ENCODE results near the gene SLC38A11. TPM values are rescaled to one million over a fixed set of nuclear protein-coding genes. Genes with fewer than 3 reads are reported as not detected.

Gene SLC38A11
- polyA plus RNA-seq, 1 donor, result 15.4 TPM

GRCh38 chr2:164881524-164881923, 73.8 kb downstream of the SLC38A11 start:
- Histone ChIP-seq H3K4me3 (ENCODE audit: low read length) (no peak overlapping the region), H3K27ac (ENCODE audit: low read length) (no peak overlapping the region), H3K27me3 (ENCODE audit: control insufficient read depth, insufficient read depth, low read length) (no peaks in the 10 kb centered on the region), H3K36me3 (ENCODE audit: control insufficient read depth, insufficient read depth, low read length) (no peaks in the 10 kb centered on the region), H3K4me1 (ENCODE audit: control insufficient read depth, insufficient read depth, low read length) (no peaks in the 10 kb centered on the region), H3K9me3 (ENCODE audit: control insufficient read depth, low read depth, low read length) (no peaks in the 10 kb centered on the region)
- no peak for DNase-seq
- no CpG with 5 or more reads among the region's 1 CpG for WGBS (ENCODE audit: insufficient coverage, low lambda C conversion rate)

GRCh38 chr2:164879901-164880535, 75.3 kb downstream of the SLC38A11 start:
- Histone ChIP-seq H3K27me3 (ENCODE audit: control insufficient read depth, insufficient read depth, low read length) (no peaks in the 10 kb centered on the region), H3K4me3 (ENCODE audit: low read length) (no peak overlapping the region), H3K4me1 (ENCODE audit: control insufficient read depth, insufficient read depth, low read length) (no peaks in the 10 kb centered on the region), H3K9me3 (ENCODE audit: control insufficient read depth, low read depth, low read length) (no peaks in the 10 kb centered on the region), H3K27ac (ENCODE audit: low read length) (no peak overlapping the region), H3K36me3 (ENCODE audit: control insufficient read depth, insufficient read depth, low read length) (no peaks in the 10 kb centered on the region)
- 40% methylated on average over 1 of the region's 2 CpGs for WGBS (ENCODE audit: insufficient coverage, low lambda C conversion rate)
- DNase-seq, result no peak

GRCh38 chr2:164877927-164878326, 77.4 kb downstream of the SLC38A11 start:
- H3K4me1 ChIP-seq (ENCODE audit: control insufficient read depth, insufficient read depth, low read length), result no peaks in the 10 kb centered on the region
- no peak for DNase-seq
- H3K27me3 ChIP-seq (ENCODE audit: control insufficient read depth, insufficient read depth, low read length), result no peaks in the 10 kb centered on the region
- H3K27ac ChIP-seq (ENCODE audit: low read length), result no peak overlapping the region
- no peaks in the 10 kb centered on the region for H3K9me3 ChIP-seq (ENCODE audit: control insufficient read depth, low read depth, low read length)
- H3K4me3 ChIP-seq (ENCODE audit: low read length), result no peak overlapping the region
- no peaks in the 10 kb centered on the region for H3K36me3 ChIP-seq (ENCODE audit: control insufficient read depth, insufficient read depth, low read length)

GRCh38 chr2:164877169-164877568, 78.2 kb downstream of the SLC38A11 start:
- Histone ChIP-seq H3K9me3 (ENCODE audit: control insufficient read depth, low read depth, low read length) (no peaks in the 10 kb centered on the region), H3K27me3 (ENCODE audit: control insufficient read depth, insufficient read depth, low read length) (no peaks in the 10 kb centered on the region), H3K27ac (ENCODE audit: low read length) (no peak overlapping the region), H3K4me3 (ENCODE audit: low read length) (no peak overlapping the region), H3K36me3 (ENCODE audit: control insufficient read depth, insufficient read depth, low read length) (no peaks in the 10 kb centered on the region), H3K4me1 (ENCODE audit: control insufficient read depth, insufficient read depth, low read length) (no peaks in the 10 kb centered on the region)
- DNase-seq, result no peak
- 94% methylated on average over 3 of the region's 4 CpGs for WGBS (ENCODE audit: insufficient coverage, low lambda C conversion rate)

- Histone ChIP-seq H3K9me3 (ENCODE audit: control insufficient read depth, low read depth, low read length) (no peaks in the 10 kb centered on the region), H3K27me3 (ENCODE audit: control insufficient read depth, insufficient read depth, low read length) (no peaks in the 10 kb centered on the region), H3K4me3 (ENCODE audit: low read length) (no peak overlapping the region), H3K27ac (ENCODE audit: low read length) (no peak overlapping the region), H3K36me3 (ENCODE audit: control insufficient read depth, insufficient read depth, low read length) (no peaks in the 10 kb centered on the region), H3K4me1 (ENCODE audit: control insufficient read depth, insufficient read depth, low read length) (no peaks in the 10 kb centered on the region)
- 100% methylated on average over 1 of the region's 10 CpGs for WGBS (ENCODE audit: insufficient coverage, low lambda C conversion rate)
- DNase-seq, result no peak
Measured at GRCh38 chr2:164875334-164876205, 79.8 kb downstream of the SLC38A11 start.

- DNase-seq, result no peak
- Histone ChIP-seq H3K9me3 (ENCODE audit: control insufficient read depth, low read depth, low read length) (no peaks in the 10 kb centered on the region), H3K36me3 (ENCODE audit: control insufficient read depth, insufficient read depth, low read length) (no peaks in the 10 kb centered on the region), H3K27ac (ENCODE audit: low read length) (no peak overlapping the region), H3K27me3 (ENCODE audit: control insufficient read depth, insufficient read depth, low read length) (no peaks in the 10 kb centered on the region), H3K4me1 (ENCODE audit: control insufficient read depth, insufficient read depth, low read length) (no peaks in the 10 kb centered on the region), H3K4me3 (ENCODE audit: low read length) (no peak overlapping the region)
- 96% methylated on average over 6 of the region's 9 CpGs for WGBS (ENCODE audit: insufficient coverage, low lambda C conversion rate)
Measured at GRCh38 chr2:164873210-164873908, 82.0 kb downstream of the SLC38A11 start.

GRCh38 chr2:164871404-164871803, 83.9 kb downstream of the SLC38A11 start:
- Histone ChIP-seq H3K4me1 (ENCODE audit: control insufficient read depth, insufficient read depth, low read length) (no peaks in the 10 kb centered on the region), H3K27me3 (ENCODE audit: control insufficient read depth, insufficient read depth, low read length) (no peaks in the 10 kb centered on the region), H3K9me3 (ENCODE audit: control insufficient read depth, low read depth, low read length) (no peaks in the 10 kb centered on the region), H3K4me3 (ENCODE audit: low read length) (no peak overlapping the region), H3K36me3 (ENCODE audit: control insufficient read depth, insufficient read depth, low read length) (no peaks in the 10 kb centered on the region), H3K27ac (ENCODE audit: low read length) (no peak overlapping the region)
- no peak for DNase-seq
- WGBS (ENCODE audit: insufficient coverage, low lambda C conversion rate), result no CpG with 5 or more reads among the region's 2 CpGs

- Histone ChIP-seq H3K4me3 (ENCODE audit: low read length) (no peak overlapping the region), H3K4me1 (ENCODE audit: control insufficient read depth, insufficient read depth, low read length) (no peaks in the 10 kb centered on the region), H3K9me3 (ENCODE audit: control insufficient read depth, low read depth, low read length) (no peaks in the 10 kb centered on the region), H3K36me3 (ENCODE audit: control insufficient read depth, insufficient read depth, low read length) (no peaks in the 10 kb centered on the region), H3K27ac (ENCODE audit: low read length) (no peak overlapping the region), H3K27me3 (ENCODE audit: control insufficient read depth, insufficient read depth, low read length) (no peaks in the 10 kb centered on the region)
- no peak for DNase-seq
Measured at GRCh38 chr2:164869420-164869772, 85.9 kb downstream of the SLC38A11 start.

- no peaks in the 10 kb centered on the region for H3K4me1 ChIP-seq (ENCODE audit: control insufficient read depth, insufficient read depth, low read length)
- DNase-seq, result no peak
- 95% methylated on average over 4 of the region's 5 CpGs for WGBS (ENCODE audit: insufficient coverage, low lambda C conversion rate)
- H3K27ac ChIP-seq (ENCODE audit: low read length), result no peak overlapping the region
- H3K36me3 ChIP-seq (ENCODE audit: control insufficient read depth, insufficient read depth, low read length), result no peaks in the 10 kb centered on the region
- no peaks in the 10 kb centered on the region for H3K9me3 ChIP-seq (ENCODE audit: control insufficient read depth, low read depth, low read length)
- no peaks in the 10 kb centered on the region for H3K27me3 ChIP-seq (ENCODE audit: control insufficient read depth, insufficient read depth, low read length)
- H3K4me3 ChIP-seq (ENCODE audit: low read length), result no peak overlapping the region
Measured at GRCh38 chr2:164868563-164869419, 86.5 kb downstream of the SLC38A11 start.

- no peak overlapping the region for H3K27ac ChIP-seq (ENCODE audit: low read length)
Measured at GRCh38 chr2:164867779-164868397, 87.4 kb downstream of the SLC38A11 start.

More at GRCh38 chr2:164867779-164868397, 87.4 kb downstream of the SLC38A11 start:
- Histone ChIP-seq H3K4me3 (ENCODE audit: low read length) (no peak overlapping the region), H3K36me3 (ENCODE audit: control insufficient read depth, insufficient read depth, low read length) (no peaks in the 10 kb centered on the region), H3K27me3 (ENCODE audit: control insufficient read depth, insufficient read depth, low read length) (no peaks in the 10 kb centered on the region), H3K9me3 (ENCODE audit: control insufficient read depth, low read depth, low read length) (no peaks in the 10 kb centered on the region), H3K4me1 (ENCODE audit: control insufficient read depth, insufficient read depth, low read length) (no peaks in the 10 kb centered on the region)
- no peak for DNase-seq
- no CpG with 5 or more reads among the region's 3 CpGs for WGBS (ENCODE audit: insufficient coverage, low lambda C conversion rate)
